GM21737 (cell line): ENCODE data around the gene FBH1.
"Not testable (repeated sequence)": the region's sequence is repeated elsewhere in the genome, so short reads cannot be mapped to it uniquely, and the experiment has no call there.

Experiments
- ATAC-seq: cut with Tn5 transposase; IDR thresholded peaks from one replicate; pipeline ENCODE4 v1.9.1; 2021; ENCODE audit warnings: mild to moderate bottlenecking, moderate library complexity; ENCODE audit not compliant: unreplicated experiment

Gene FBH1

GRCh38 chr10:5956146-5956936 is 66.3 kb downstream of the FBH1 start:
- no peak for ATAC-seq

- ATAC-seq = no peak
These were observed 68.0 kb downstream of the FBH1 start for GRCh38 chr10:5958077-5958476.

- ATAC-seq = no peak
These were observed 68.6 kb downstream of the FBH1 start for GRCh38 chr10:5958675-5959074.

GRCh38 chr10:5959142-5959541 is 69.1 kb downstream of the FBH1 start:
- ATAC-seq = no peak

GRCh38 chr10:5959581-5960069 is 69.6 kb downstream of the FBH1 start:
- no peak for ATAC-seq

- ATAC-seq = no peak
These were observed 70.3 kb downstream of the FBH1 start for GRCh38 chr10:5960070-5960972.

GRCh38 chr10:5960973-5961275 is 70.9 kb downstream of the FBH1 start:
- ATAC-seq = not testable (repeated sequence)

- no peak for ATAC-seq
These were observed 71.5 kb downstream of the FBH1 start for GRCh38 chr10:5961405-5962100.

GRCh38 chr10:5962358-5962940 is 72.4 kb downstream of the FBH1 start:
- not testable (repeated sequence) for ATAC-seq

GRCh38 chr10:5963071-5963470 is 73.0 kb downstream of the FBH1 start:
- no peak for ATAC-seq

GRCh38 chr10:5963591-5963990 is 73.5 kb downstream of the FBH1 start:
- no peak for ATAC-seq

GRCh38 chr10:5964736-5965135 is 74.7 kb downstream of the FBH1 start:
- ATAC-seq = no peak

GRCh38 chr10:5965266-5965665 is 75.2 kb downstream of the FBH1 start:
- ATAC-seq = no peak

GRCh38 chr10:5968037-5968680 is 78.1 kb downstream of the FBH1 start:
- no peak for ATAC-seq

- no peak for ATAC-seq
These were observed 78.8 kb downstream of the FBH1 start for GRCh38 chr10:5968681-5969453.

- no peak for ATAC-seq
These were observed 80.0 kb downstream of the FBH1 start for GRCh38 chr10:5970066-5970465.

GRCh38 chr10:5970527-5970926 is 80.5 kb downstream of the FBH1 start:
- no peak for ATAC-seq

- no peak for ATAC-seq
These were observed 81.3 kb downstream of the FBH1 start for GRCh38 chr10:5971315-5971832.

GRCh38 chr10:5971886-5972285 is 81.8 kb downstream of the FBH1 start:
- ATAC-seq = no peak

GRCh38 chr10:5973069-5973468 is 83.0 kb downstream of the FBH1 start:
- ATAC-seq = no peak
